Fibroblast of lung (primary cell): ENCODE results near the gene SLC2A8. TPM values are rescaled to one million over a fixed set of nuclear protein-coding genes. Genes with fewer than 3 reads are reported as not detected.

Experiments
- DNase-seq, 2 donors: peaks; one replicate each; pipeline versions ENCODE4 v3.0.0 to v3.0.0-alpha.2; 2010; ENCODE audit warnings: low read depth in 2 of 2
- H2AFZ ChIP-seq: 2 replicates; pipeline ENCODE4 v1.5.1; 2012; ENCODE audit warnings: low read length, control low read depth, inconsistent platforms
- H3K27ac ChIP-seq: 2 replicates; pipeline ENCODE4 v1.5.1; 2011; ENCODE audit warnings: low read length, control low read depth; ENCODE audit not compliant: insufficient read depth
- H3K27me3 ChIP-seq: 2 replicates; pipeline ENCODE4 v1.5.1; 2011; ENCODE audit warnings: mild to moderate bottlenecking, low read length; ENCODE audit not compliant: control insufficient read depth, insufficient read depth
- H3K36me3 ChIP-seq: 2 replicates; pipeline ENCODE4 v1.5.1; 2011; ENCODE audit warnings: low read length; ENCODE audit not compliant: control insufficient read depth, insufficient read depth
- H3K4me1 ChIP-seq: 2 replicates; pipeline ENCODE4 v1.5.1; 2011; ENCODE audit warnings: low read length; ENCODE audit not compliant: control insufficient read depth, insufficient read depth; ENCODE audit errors: extremely low read depth
- H3K4me2 ChIP-seq: 2 replicates; pipeline ENCODE4 v1.5.1; 2011; ENCODE audit warnings: low read length, control low read depth; ENCODE audit not compliant: insufficient read depth; ENCODE audit errors: extremely low read depth
- H3K4me3 ChIP-seq, 4 experiments: fragments of 200-600 bp in 1 of 4; sonication (generic) in 1 of 4; replicated peaks in 1 of 4; 2 replicates each; pipeline ENCODE4 v1.5.1; 2011 to 2016; ENCODE audit warnings: low read length in 4 of 4, low read depth in 3 of 4, mild to moderate bottlenecking in 3 of 4, control low read depth in 2 of 4, inconsistent platforms in 1 of 4, mixed read lengths in 1 of 4; ENCODE audit not compliant: insufficient read depth in 1 of 4; ENCODE audit errors: control extremely low read depth in 1 of 4
- H3K79me2 ChIP-seq: 2 replicates; pipeline ENCODE4 v1.5.1; 2012; ENCODE audit warnings: mild to moderate bottlenecking, low read length, inconsistent platforms; ENCODE audit not compliant: control insufficient read depth, insufficient read depth
- H3K9ac ChIP-seq: 2 replicates; pipeline ENCODE4 v1.5.1; 2011; ENCODE audit warnings: mild to moderate bottlenecking, low read length, control low read depth; ENCODE audit not compliant: insufficient read depth
- H3K9me3 ChIP-seq: 2 replicates; pipeline ENCODE4 v1.5.1; 2012; ENCODE audit warnings: low read depth, low read length; ENCODE audit not compliant: control insufficient read depth, insufficient read depth
- H4K20me1 ChIP-seq: 2 replicates; pipeline ENCODE4 v1.5.1; 2011; ENCODE audit warnings: low read length; ENCODE audit not compliant: control insufficient read depth, insufficient read depth; ENCODE audit errors: extremely low read depth
- EZH2 ChIP-seq: IDR thresholded peaks from 2 replicates; pipeline ENCODE4 v1.5.1; 2012; ENCODE audit warnings: low read length, control low read depth, mild to moderate bottlenecking; ENCODE audit errors: missing control alignments
- polyA plus RNA-seq, 2 donors: library from polyadenylated mRNA; depleted of rRNA in 1 of 2; stranded (reverse) in 1 of 2; unstranded in 1 of 2; fragments of >200 nt; gene quantifications; 2 replicates each; pipeline ENCODE4 v1.2.1, GENCODE V29; 2011 to 2012; ENCODE audit warnings: missing spikeins in 1 of 2
- total RNA-seq: library from RNA; depleted of rRNA; stranded (reverse); fragments of >200 nt; gene quantifications from 2 replicates; pipeline ENCODE4 v1.2.1, GENCODE V29; 2014
- TF ChIP-seq, protein P1 (sequence below), 2 donors: IDR thresholded peaks in 1 of 2; conservative IDR thresholded peaks in 1 of 2; 1 replicate in 1 of 2; 2 replicates in 1 of 2; pipeline ENCODE4 v1.5.1; 2011 to 2012; ENCODE audit warnings: low read length in 2 of 2, control low read depth in 1 of 2, inconsistent platforms in 1 of 2, low read depth in 1 of 2, mild to moderate bottlenecking in 1 of 2

The SLC2A8 gene
- total and polyA plus RNA-seq, 2 donors (not counting 1 experiment from before 2014, with no cell fraction given), result 4.6 to 11.4 TPM

DNA sequence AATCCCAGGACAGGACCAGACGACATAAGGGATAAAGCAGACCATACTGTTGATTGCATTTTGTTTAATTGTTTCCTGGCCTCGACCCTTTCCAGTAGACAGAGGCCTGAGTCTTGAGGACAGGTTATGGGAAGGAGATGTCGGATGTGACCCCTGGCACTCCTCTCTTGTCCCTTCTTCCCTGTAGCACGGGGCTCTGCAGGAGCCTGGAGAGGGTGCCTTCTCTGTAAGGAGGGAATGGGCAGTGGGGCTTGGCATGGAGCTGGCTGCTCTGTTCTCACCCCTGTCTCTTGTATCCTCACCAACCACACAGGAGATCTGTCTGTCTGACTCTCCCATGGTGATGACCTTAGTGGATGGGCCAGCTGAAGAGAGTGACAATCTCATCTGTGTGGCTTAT, 40.1 kb upstream of the SLC2A8 start:
- H3K9ac ChIP-seq, result no peak overlapping the region
- H3K27me3 ChIP-seq, result no peaks in the 10 kb centered on the region
- H2AFZ ChIP-seq, result no peak overlapping the region
- H3K4me2 ChIP-seq, result no peak overlapping the region
- H3K79me2 ChIP-seq, result no peaks in the 10 kb centered on the region
- no peaks in the 10 kb centered on the region for H3K4me1 ChIP-seq
- H3K36me3 ChIP-seq, result no peaks in the 10 kb centered on the region
- no peak overlapping the region for H3K4me3 ChIP-seq
- no peaks in the 10 kb centered on the region for H4K20me1 ChIP-seq
- H3K27ac ChIP-seq, result no peak overlapping the region
- TF ChIP-seq, protein P1, sequence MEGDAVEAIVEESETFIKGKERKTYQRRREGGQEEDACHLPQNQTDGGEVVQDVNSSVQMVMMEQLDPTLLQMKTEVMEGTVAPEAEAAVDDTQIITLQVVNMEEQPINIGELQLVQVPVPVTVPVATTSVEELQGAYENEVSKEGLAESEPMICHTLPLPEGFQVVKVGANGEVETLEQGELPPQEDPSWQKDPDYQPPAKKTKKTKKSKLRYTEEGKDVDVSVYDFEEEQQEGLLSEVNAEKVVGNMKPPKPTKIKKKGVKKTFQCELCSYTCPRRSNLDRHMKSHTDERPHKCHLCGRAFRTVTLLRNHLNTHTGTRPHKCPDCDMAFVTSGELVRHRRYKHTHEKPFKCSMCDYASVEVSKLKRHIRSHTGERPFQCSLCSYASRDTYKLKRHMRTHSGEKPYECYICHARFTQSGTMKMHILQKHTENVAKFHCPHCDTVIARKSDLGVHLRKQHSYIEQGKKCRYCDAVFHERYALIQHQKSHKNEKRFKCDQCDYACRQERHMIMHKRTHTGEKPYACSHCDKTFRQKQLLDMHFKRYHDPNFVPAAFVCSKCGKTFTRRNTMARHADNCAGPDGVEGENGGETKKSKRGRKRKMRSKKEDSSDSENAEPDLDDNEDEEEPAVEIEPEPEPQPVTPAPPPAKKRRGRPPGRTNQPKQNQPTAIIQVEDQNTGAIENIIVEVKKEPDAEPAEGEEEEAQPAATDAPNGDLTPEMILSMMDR (conservative IDR thresholded peaks at IDR 0.05 in 1 of 2, IDR thresholded peaks at IDR 0.05 in 1 of 2; ENCODE audit: low read depth in 1 of 2, low read length in 2 of 2), result no peak
- no peak for TF ChIP-seq EZH2
- no peak for DNase-seq
- no peaks in the 10 kb centered on the region for H3K9me3 ChIP-seq

DNA sequence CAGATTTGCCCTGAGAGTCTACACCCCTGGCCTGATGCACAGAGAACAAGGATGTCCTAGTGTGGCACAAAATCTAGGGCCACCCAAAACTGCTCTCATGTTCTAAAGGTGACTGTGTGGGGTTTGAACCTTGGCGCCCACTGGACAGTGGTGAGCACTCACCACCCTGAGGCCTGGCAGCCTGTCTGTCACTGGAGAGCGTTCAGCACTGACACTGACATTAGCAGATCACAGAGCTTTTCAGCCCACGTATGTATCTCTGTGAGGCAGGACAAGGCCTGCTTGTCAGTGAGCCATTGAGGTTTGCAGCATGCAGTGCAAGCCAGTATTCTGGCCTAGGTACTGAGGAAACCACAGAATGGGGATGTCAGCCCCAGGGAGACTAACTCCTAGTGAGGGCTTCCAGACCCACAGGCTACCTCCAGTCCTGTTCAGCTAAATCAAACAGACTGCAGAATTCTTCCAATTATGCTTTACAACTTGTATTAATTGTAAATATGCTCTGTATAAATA, 38.9 kb upstream of the SLC2A8 start:
- DNase-seq, result no peak
- no peak overlapping the region for H3K4me3 ChIP-seq
- H3K9ac ChIP-seq, result no peak overlapping the region
- no peak overlapping the region for H3K4me2 ChIP-seq
- no peak for TF ChIP-seq EZH2
- TF ChIP-seq, protein P1 (conservative IDR thresholded peaks at IDR 0.05 in 1 of 2, IDR thresholded peaks at IDR 0.05 in 1 of 2; ENCODE audit: low read depth in 1 of 2, low read length in 2 of 2), result no peak
- H4K20me1 ChIP-seq, result no peaks in the 10 kb centered on the region
- H3K27me3 ChIP-seq, result no peaks in the 10 kb centered on the region
- no peak overlapping the region for H3K27ac ChIP-seq
- H2AFZ ChIP-seq, result no peak overlapping the region
- no peaks in the 10 kb centered on the region for H3K9me3 ChIP-seq
- no peaks in the 10 kb centered on the region for H3K36me3 ChIP-seq
- H3K4me1 ChIP-seq, result no peaks in the 10 kb centered on the region
- H3K79me2 ChIP-seq, result no peaks in the 10 kb centered on the region

DNA sequence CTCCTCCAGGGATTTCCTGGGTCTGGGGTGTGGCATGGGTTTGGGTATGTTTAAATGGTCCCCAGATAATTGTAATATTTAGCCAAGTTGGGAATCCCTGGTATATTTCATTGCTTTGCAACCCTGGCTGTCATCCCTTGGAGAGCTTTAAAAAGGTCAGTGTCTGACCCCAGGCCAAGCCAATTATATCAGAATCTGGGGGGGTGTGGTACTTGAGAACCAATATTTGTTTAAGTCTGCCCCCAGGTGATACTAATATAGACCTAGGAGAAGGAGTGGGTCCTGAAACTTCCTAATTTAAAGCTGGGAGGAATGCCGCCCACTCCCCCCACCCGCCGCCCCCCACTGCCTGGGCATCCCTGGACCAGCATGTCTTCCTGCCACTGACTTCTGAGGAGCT, 38.2 kb upstream of the SLC2A8 start:
- Histone ChIP-seq H3K79me2 (no peaks in the 10 kb centered on the region), H2AFZ (no peak overlapping the region), H3K27ac (no peak overlapping the region), H3K9ac (no peak overlapping the region), H3K4me2 (no peak overlapping the region), H3K27me3 (no peaks in the 10 kb centered on the region), H3K4me1 (no peaks in the 10 kb centered on the region), H3K36me3 (no peaks in the 10 kb centered on the region), H3K9me3 (no peaks in the 10 kb centered on the region), H3K4me3 (no peak overlapping the region), H4K20me1 (no peaks in the 10 kb centered on the region)
- TF ChIP-seq, protein P1 (conservative IDR thresholded peaks at IDR 0.05 in 1 of 2, IDR thresholded peaks at IDR 0.05 in 1 of 2; ENCODE audit: low read depth in 1 of 2, low read length in 2 of 2), result no peak
- TF ChIP-seq EZH2, result no peak
- DNase-seq, result no peak
